Tibial nerve (tissue), 3 donors: ENCODE data around the gene P2RY8.

Experiments used
- CTCF ChIP-seq, 5 experiments: fragments of 200-600 bp in 3 of 5; fragments of 450-650 bp in 2 of 5; sonication (generic) in 3 of 5; IDR thresholded peaks; one replicate each; pipeline ENCODE4 v1.5.1; 2016 to 2019; ENCODE audit warnings: antibody characterized with exemption in 5 of 5, mild to moderate bottlenecking in 3 of 5, moderate library complexity in 2 of 5
- POLR2A ChIP-seq, 2 donors: fragments of 450-650 bp; IDR thresholded peaks; one replicate each; pipeline ENCODE4 v1.6.1; 2017; ENCODE audit warnings: antibody characterized with exemption in 2 of 2, mild to moderate bottlenecking in 2 of 2, moderate library complexity in 2 of 2

- TF ChIP-seq POLR2A (IDR thresholded peaks at IDR 0.05) (no peak), CTCF (IDR thresholded peaks at IDR 0.05) (no peak)
These were observed 40.9 kb downstream of the P2RY8 start for GRCh38 chrX:1496076-1496475.
